BJ (cell line): ENCODE data around the gene ZNF841. TPM values are rescaled to one million over a fixed set of nuclear protein-coding genes. Genes with fewer than 3 reads are reported as not detected.

Experiments used
- CTCF ChIA-PET: fragments of 350-600 bp; formaldehyde crosslinking; extraction: SDS; loops from one replicate; lab custom pipeline; 2021; ENCODE audit warnings: antibody characterized with exemption, inconsistent platforms; lab: Yijun Ruan, JAX
- POLR2A ChIA-PET: fragments of 300-600 bp; sonication (Branson Sonifier 250); formaldehyde crosslinking; extraction: SDS; loops from one replicate; lab custom pipeline; 2021; ENCODE audit warnings: antibody characterized with exemption; lab: Charles Lee
- DNase-seq: peaks from one replicate; pipeline ENCODE4 v3.0.0-alpha.2; 2011; ENCODE audit warnings: low read depth
- H3K27me3 ChIP-seq: 2 replicates; pipeline ENCODE4 v1.6.0; 2011; ENCODE audit warnings: low read length; ENCODE audit not compliant: control insufficient read depth, insufficient read depth
- H3K36me3 ChIP-seq: 2 replicates; pipeline ENCODE4 v1.5.1; 2011; ENCODE audit warnings: low read length; ENCODE audit not compliant: control insufficient read depth, insufficient read depth
- H3K4me3 ChIP-seq: 2 replicates; pipeline ENCODE4 v1.5.1; 2011; ENCODE audit warnings: low read depth, mild to moderate bottlenecking, control low read depth, low read length
- polyA minus RNA-seq: library from RNA; depleted of rRNA, polyadenylated mRNA; stranded (reverse); fragments of >200 nt; gene quantifications from 2 replicates; pipeline ENCODE4 v1.2.3, GENCODE V29; 2011; rRNA and poly(A)+ RNA removed
- polyA plus RNA-seq: library from polyadenylated mRNA; depleted of rRNA; stranded (reverse); fragments of >200 nt; gene quantifications from 2 replicates; pipeline ENCODE4 v1.2.3, GENCODE V29; 2011; rRNA removed
- TF ChIP-seq, protein P1 (sequence below): IDR thresholded peaks from 2 replicates; pipeline ENCODE4 v1.5.1; 2011; ENCODE audit warnings: low read depth, mild to moderate bottlenecking, control low read depth, inconsistent platforms, low read length, moderate library complexity; ENCODE audit not compliant: insufficient read depth

ZNF841 gene
- polyA plus RNA-seq (4.8 and 6.7 TPM in 2 replicates), polyA minus RNA-seq (14.9 and 15.6 TPM in 2 replicates)

DNA sequence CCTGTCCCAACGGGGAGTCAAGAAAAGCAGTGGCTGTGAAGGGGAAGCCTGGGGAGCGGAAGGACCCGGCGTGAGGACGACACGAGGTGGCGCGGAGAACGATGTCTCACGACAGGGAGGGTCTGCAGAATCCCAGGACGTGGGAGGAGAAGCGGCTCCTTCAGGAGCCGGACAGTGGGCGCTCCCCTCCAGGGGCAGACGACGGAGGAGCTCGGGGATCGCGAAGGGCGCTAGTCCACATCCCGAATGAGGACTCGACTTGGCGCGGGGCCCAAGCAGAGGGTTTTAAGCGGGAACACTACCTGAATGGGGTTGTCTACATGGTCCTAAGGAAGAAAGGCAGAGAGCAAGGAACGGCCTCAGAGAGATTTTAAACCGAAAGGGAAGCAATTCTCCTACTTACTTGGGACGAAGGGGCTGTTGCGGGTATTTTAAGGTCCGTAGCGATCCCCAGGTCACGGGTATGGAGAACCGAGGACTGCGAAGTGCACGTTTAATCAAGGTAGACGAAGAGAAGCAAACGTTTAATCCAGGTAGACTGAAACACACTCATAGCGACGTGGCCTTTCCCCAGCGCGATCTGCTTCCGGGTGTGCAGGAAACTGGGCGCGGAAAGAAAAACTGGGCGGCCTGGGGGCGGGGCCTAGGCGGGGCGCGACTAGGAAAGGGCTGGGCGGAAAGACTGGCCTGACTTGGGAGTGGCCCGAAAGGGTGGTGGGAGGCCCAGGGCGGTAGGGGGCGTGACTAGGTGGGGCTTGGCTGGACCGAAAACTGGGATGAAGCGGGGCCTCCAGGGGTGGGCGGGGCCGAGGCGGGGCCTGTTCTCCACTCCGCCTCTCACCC lies at the start of gene ZNF841:
TSS of gene ZNF841 (minus strand) at position 594 of the 843 bp plus-strand sequence. CDS start 10,964 bp downstream, outside the sequence.
- TF ChIP-seq, protein P1, sequence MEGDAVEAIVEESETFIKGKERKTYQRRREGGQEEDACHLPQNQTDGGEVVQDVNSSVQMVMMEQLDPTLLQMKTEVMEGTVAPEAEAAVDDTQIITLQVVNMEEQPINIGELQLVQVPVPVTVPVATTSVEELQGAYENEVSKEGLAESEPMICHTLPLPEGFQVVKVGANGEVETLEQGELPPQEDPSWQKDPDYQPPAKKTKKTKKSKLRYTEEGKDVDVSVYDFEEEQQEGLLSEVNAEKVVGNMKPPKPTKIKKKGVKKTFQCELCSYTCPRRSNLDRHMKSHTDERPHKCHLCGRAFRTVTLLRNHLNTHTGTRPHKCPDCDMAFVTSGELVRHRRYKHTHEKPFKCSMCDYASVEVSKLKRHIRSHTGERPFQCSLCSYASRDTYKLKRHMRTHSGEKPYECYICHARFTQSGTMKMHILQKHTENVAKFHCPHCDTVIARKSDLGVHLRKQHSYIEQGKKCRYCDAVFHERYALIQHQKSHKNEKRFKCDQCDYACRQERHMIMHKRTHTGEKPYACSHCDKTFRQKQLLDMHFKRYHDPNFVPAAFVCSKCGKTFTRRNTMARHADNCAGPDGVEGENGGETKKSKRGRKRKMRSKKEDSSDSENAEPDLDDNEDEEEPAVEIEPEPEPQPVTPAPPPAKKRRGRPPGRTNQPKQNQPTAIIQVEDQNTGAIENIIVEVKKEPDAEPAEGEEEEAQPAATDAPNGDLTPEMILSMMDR: 0 out of 2 replicates have a peak, but pooled peaks have one; percentile 12
- ChIA-PET CTCF (no interaction called here), POLR2A (no interaction called here)
- Histone ChIP-seq H3K27me3 (no peaks in the 10 kb centered on the region), H3K36me3 (peaks cover 3% of the 10 kb centered on the region), H3K4me3 (peak within 1 kb of the TSS; percentile 79)
- peak; percentile 77 for DNase-seq

- CTCF ChIA-PET: no interaction called here
- Histone ChIP-seq H3K27me3 (no peaks in the 10 kb centered on the region), H3K36me3 (no peaks in the 10 kb centered on the region), H3K4me3 (no peak overlapping the region)
- DNase-seq: no peak
- TF ChIP-seq, protein P1: no peak
- POLR2A ChIA-PET: no interaction called here
These were observed 46.5 kb upstream of the ZNF841 start for GRCh38 chr19:52142001-52142595.

DNA sequence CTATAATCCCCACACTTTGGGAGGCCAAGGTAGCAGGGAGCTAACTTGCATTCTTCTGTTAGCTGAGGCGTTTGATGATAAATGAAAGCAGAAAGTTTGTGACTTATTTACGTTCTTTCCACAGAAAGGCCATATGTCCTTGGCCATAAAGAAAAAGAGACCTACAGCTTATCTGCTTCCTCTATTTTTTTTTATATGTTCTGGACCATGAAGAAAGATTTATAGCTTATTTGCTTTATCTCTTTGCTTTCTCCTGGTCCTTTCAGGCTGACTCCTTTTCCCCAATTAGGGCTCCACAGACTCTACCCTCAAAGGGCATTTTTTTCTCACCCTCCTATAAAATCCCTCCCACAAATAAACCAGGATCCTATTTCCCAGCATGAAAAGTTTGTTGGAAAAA lies 45.6 kb upstream of the ZNF841 start:
- ChIA-PET POLR2A (no interaction called here), CTCF (no interaction called here)
- H3K27me3 ChIP-seq: no peaks in the 10 kb centered on the region
- no peaks in the 10 kb centered on the region for H3K36me3 ChIP-seq
- DNase-seq: no peak
- TF ChIP-seq, protein P1: no peak
- no peak overlapping the region for H3K4me3 ChIP-seq

DNA sequence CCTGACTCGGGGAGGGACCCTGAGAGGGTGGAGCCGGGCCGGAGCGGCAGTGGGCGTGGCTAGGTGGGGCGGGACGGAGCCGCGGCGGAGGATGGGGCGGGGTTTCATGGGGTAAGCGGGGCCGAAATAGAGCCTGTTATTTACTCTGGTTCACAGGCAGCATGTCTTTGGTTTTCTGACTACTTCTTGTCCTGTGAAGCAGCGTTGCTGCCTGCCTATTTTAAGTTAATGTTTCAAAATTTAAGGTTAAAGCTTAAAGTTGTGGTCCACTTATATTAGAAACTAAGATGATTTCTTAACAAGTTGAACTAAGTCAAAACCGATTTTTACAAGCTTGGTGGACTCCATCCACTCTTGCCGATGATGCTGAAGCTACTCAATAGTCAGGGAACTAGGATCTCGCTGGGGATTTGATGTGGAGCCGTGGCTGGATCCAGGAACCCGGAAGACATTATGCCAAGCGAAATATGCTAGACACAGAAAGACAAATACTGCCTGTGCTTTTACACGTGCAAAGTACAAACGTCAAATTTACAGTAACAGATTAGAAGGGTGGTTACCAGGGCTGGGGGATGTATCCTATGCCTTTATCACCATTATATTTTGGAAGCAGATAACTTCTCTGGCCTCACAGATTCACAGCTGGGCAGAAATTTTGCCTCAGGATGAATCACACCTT lies 44.6 kb upstream of the ZNF841 start:
- no peak for DNase-seq
- TF ChIP-seq, protein P1: no peak

More for the DNA sequence above, 44.6 kb upstream of the ZNF841 start:
- Histone ChIP-seq H3K36me3 (no peaks in the 10 kb centered on the region), H3K4me3 (peak overlapping the region; percentile 29), H3K27me3 (no peaks in the 10 kb centered on the region)
- ChIA-PET POLR2A (interaction anchor here (0.6 kb wide), 1 partner anchor 49 kb away, joined by 3 read pairs; no protein-coding TSS in a partner anchor), CTCF (interaction anchor here (1.1 to 3.0 kb wide), 2 partner anchors 53 to 97 kb away, joined by 3 to 21 read pairs; no protein-coding TSS in a partner anchor)
